Measurements from ENCODE around the gene PAPPA2. TPM values are rescaled to one million over a fixed set of nuclear protein-coding genes. Genes with fewer than 3 reads are reported as not detected.

Gene PAPPA2
- total and polyA plus RNA-seq, 2 of the 8 experiments (the other 6 are each of a cell fraction or from before 2014, with no cell fraction given): 0.08 to 0.88 TPM

DNA sequence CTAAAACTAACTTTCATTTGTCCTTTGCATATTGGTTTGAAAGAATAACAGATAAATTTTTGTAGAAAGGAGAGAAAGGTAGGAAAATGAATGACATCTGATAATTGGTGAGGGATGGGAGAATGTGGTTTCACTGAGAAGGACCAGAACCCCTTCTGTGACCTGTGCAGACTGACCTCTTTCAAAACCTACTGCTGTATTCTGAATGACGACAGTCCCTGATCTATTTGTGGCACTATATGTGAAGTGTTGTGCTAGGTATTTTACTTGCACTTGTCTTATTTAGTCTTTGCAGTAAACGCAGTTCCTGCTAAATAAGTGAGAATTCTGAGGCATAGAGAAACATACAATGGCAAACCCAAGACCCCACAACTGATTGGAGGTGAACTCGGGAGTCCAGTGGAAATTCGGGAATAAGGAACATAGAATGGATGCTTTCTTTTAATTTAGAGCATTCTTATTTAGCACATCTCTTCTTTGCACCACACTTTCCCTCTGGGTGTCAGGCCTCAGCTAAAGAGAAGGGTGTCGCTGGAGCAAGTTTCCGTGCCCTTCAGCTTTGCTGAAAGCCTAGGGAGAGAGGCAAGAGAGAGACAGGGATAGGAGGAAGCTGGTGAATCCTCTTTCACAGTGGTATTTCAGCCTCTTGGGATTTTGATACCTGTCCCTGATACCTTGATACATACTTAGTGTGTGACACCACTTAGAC, 230.2 kb downstream of the PAPPA2 start:
- H3K4me1 ChIP-seq (replicated peaks in 1 of 4; ENCODE audit: control insufficient read depth in 3 of 4, insufficient read depth in 4 of 4, low read length in 3 of 4): peaks cover 0 to 7% (median 5%) of the 10 kb centered on the region in 4 experiments; a peak in 4 of 7 replicates
- H2BK15ac ChIP-seq (ENCODE audit: low read length): no peak overlapping the region
- no peak overlapping the region for H3K14ac ChIP-seq (ENCODE audit: insufficient read length)
- no peaks in the 10 kb centered on the region for H4K20me1 ChIP-seq (replicated peaks in 1 of 2; ENCODE audit: control insufficient read depth in 1 of 2, insufficient read depth in 2 of 2, low read length in 2 of 2)
- H4K8ac ChIP-seq (ENCODE audit: extremely low read depth, insufficient read depth, low read length): no peak overlapping the region
- no peak overlapping the region for H3K27ac ChIP-seq (ENCODE audit: low read depth, low read length)
- H3K9me3 ChIP-seq (ENCODE audit: insufficient read depth in 2 of 2, low read depth in 1 of 2, low read length in 1 of 2): no peaks in the 10 kb centered on the region
- H4K91ac ChIP-seq (replicated peaks; ENCODE audit: insufficient read length, low read length): no peak overlapping the region
- H3K56ac ChIP-seq (replicated peaks; ENCODE audit: insufficient read length, low read depth, low read length): no peak overlapping the region
- no peak overlapping the region for H2AK5ac ChIP-seq (ENCODE audit: low read depth, low read length)
- no peak overlapping the region for H3K9ac ChIP-seq (replicated peaks in 1 of 4; ENCODE audit: extremely low read depth in 1 of 4, low read depth in 3 of 4, low read length in 3 of 4)
- H3K4me2 ChIP-seq (ENCODE audit: insufficient read depth in 1 of 2, low read depth in 2 of 2, low read length in 2 of 2): no peak overlapping the region
- H3K18ac ChIP-seq (ENCODE audit: extremely low read depth, low read length): no peak overlapping the region
- H2BK20ac ChIP-seq (ENCODE audit: low read length): no peak overlapping the region
- FAIRE-seq (no peak), DNase-seq (ENCODE audit: low read depth in 1 of 2, low spot score in 2 of 2) (no peak)
- POLR2A ChIA-PET (ENCODE audit: partially characterized antibody): no interaction called here
- no peaks in the 10 kb centered on the region for H3K79me1 ChIP-seq (ENCODE audit: low read depth, low read length)
- H2AFZ ChIP-seq (ENCODE audit: low read length): no peak overlapping the region
- H3K23ac ChIP-seq (ENCODE audit: insufficient read length): no peak overlapping the region
- 92% methylated on average over 6 of the region's 6 CpGs; no CpG with 5 or more reads in 1 of the 2 experiments for WGBS, 2 experiments (ENCODE audit: extremely low coverage in 1 of 2, insufficient coverage in 1 of 2, insufficient read length in 1 of 2, insufficient replicate concordance in 2 of 2, low coverage in 1 of 2, low lambda C conversion rate in 2 of 2, missing lambda C conversion rate in 1 of 2)
- H2BK12ac ChIP-seq (ENCODE audit: low read depth, low read length): no peak overlapping the region
- H3K23me2 ChIP-seq (ENCODE audit: low read depth, low read length): no peaks in the 10 kb centered on the region
- no peaks in the 10 kb centered on the region for H3K79me2 ChIP-seq (ENCODE audit: control insufficient read depth in 1 of 2, insufficient read depth in 2 of 2, low read length in 2 of 2)
- CTCF ChIA-PET (ENCODE audit: partially characterized antibody): interaction anchor here (1.2 to 10.1 kb wide), 6 partner anchors 8 to 147 kb away, joined by 3 to 105 read pairs (median 10); no protein-coding TSS in a partner anchor
- no peaks in the 10 kb centered on the region for H3K36me3 ChIP-seq (ENCODE audit: control insufficient read depth in 2 of 4, insufficient read depth in 4 of 4, low read length in 3 of 4)
- no peak overlapping the region for H2BK5ac ChIP-seq (ENCODE audit: low read depth, low read length)
- no peak overlapping the region for H3K4ac ChIP-seq (replicated peaks; ENCODE audit: insufficient read length, low read depth, low read length)
- no peaks in the 10 kb centered on the region for H3K27me3 ChIP-seq (replicated peaks in 1 of 4; ENCODE audit: control insufficient read depth in 3 of 4, extremely low read depth in 1 of 4, insufficient read depth in 3 of 4, low read length in 3 of 4)
- H2BK120ac ChIP-seq (replicated peaks; ENCODE audit: low read depth, low read length): no peak overlapping the region
- no peak overlapping the region for H4K5ac ChIP-seq (ENCODE audit: insufficient read length, low read depth, low read length)
- H3K4me3 ChIP-seq (ENCODE audit: extremely low read depth in 1 of 4, insufficient read depth in 2 of 4, low read depth in 3 of 4, low read length in 4 of 4): no peak overlapping the region
- TF ChIP-seq SP2 (IDR thresholded peaks at IDR 0.05; ENCODE audit: low read length): no peak
- TF ChIP-seq USF2 (IDR thresholded peaks at IDR 0.05; ENCODE audit: low read length): no peak
